NT2/D1 (cell line): ENCODE results near the gene ECI1.
A peak's percentile ranks its signal among the peaks of the same experiment; 100 is the strongest.

ENCODE experiments used
- SUZ12 ChIP-seq: IDR thresholded peaks from 2 replicates; pipeline ENCODE4 v1.6.1; 2011; ENCODE audit not compliant: insufficient read length, insufficient read depth; ENCODE audit errors: extremely low read depth
- YY1 ChIP-seq: IDR thresholded peaks from 2 replicates; pipeline ENCODE4 v1.6.1; 2011; ENCODE audit not compliant: insufficient read length, insufficient read depth
- ZNF274 ChIP-seq: IDR thresholded peaks from 2 replicates; pipeline ENCODE4 v1.6.1; 2011; ENCODE audit warnings: mild to moderate bottlenecking, low read depth, low read length

DNA sequence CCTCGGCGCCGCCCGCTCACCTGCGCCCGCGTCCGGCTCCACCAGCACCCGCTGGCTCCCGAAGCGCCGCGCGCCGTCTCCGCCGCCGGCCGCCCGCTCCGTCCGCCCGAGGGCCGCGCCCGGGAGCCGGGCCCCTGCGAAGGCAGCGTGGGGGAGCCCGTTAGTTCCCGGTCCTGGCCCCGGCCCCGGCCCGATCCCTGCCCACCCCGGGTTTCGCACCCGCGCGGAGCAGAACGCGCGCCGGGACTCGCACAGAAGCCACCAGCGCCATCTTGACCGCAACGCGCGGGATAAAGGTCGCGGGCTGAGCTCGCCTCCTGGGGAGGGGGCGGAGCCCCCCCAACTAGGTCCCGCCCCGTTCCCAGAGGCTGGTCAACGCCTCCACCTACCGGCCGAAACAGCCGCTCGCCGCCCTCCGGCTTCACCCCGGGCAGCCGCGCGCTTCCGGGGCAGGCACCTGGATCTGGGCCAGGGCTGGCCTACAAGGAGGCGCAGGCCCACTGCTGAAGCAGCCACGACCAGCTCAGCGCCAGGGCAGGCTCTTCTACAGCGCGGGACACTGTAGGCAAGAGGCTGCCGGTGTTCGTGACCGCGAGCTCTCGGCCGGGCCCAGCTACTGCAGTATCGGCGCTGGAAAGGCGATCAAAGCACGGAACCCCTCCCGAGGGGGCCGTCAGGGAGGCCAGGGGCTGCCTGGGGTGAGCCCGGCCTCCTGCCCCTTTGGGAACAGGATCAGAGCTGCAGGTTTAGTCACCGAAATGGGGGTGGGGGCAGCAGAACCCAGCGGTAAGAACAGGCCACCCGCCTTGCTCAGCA is at the start of gene ECI1:
- peak; percentile 72 for TF ChIP-seq YY1
- TF ChIP-seq ZNF274: no peak
- TF ChIP-seq SUZ12: no peak
